ENCODE results near the gene ABCC12. TPM values are rescaled to one million over a fixed set of nuclear protein-coding genes. Genes with fewer than 3 reads are reported as not detected.

The ABCC12 gene
- total and polyA plus RNA-seq, 2 of the 4 experiments (the other 2 are of a cell fraction) = under 0.01 TPM; not detected in 1

- Histone ChIP-seq H2BK5ac (ENCODE audit: low read depth, low read length, poor library complexity, severe bottlenecking) (no peak overlapping the region), H3K9ac (ENCODE audit: low read depth, low read length) (no peak overlapping the region), H4K8ac (ENCODE audit: low read depth in 2 of 2, low read length in 2 of 2) (no peak overlapping the region), H2BK120ac (ENCODE audit: low read depth, low read length) (peak overlapping the region; percentile 3; the same call in 1 of the 2 replicates), H3K4ac (ENCODE audit: low read depth, low read length) (no peak overlapping the region), H2AK9ac (replicated peaks; ENCODE audit: low read depth, low read length, poor library complexity) (no peak overlapping the region), H3K9me1 (ENCODE audit: insufficient read depth, low read length) (no peaks in the 10 kb centered on the region), H2AK5ac (ENCODE audit: low read depth, low read length) (no peak overlapping the region), H2BK15ac (ENCODE audit: low read depth, low read length) (no peak overlapping the region), H4K5ac (ENCODE audit: low read depth, low read length) (no peak overlapping the region), H3K23ac (ENCODE audit: low read depth, low read length) (no peak overlapping the region), H3K56ac (ENCODE audit: extremely low read depth, insufficient read depth, low read length) (no peak overlapping the region), H3K27me3 (ENCODE audit: control insufficient read depth, insufficient read depth, low read length) (no peaks in the 10 kb centered on the region), H3K4me2 (ENCODE audit: low read depth, low read length) (no peak overlapping the region), H3K27ac (ENCODE audit: insufficient read depth, low read length) (no peak overlapping the region), H3K4me1 (ENCODE audit: control insufficient read depth, insufficient read depth, low read length) (peaks cover 2% of the 10 kb centered on the region; the same call in 1 of the 2 replicates), H4K20me1 (ENCODE audit: insufficient read depth, low read length) (no peaks in the 10 kb centered on the region), H4K91ac (ENCODE audit: insufficient read depth, low read depth, low read length) (no peak overlapping the region; the same call in 1 of the 2 replicates), H2AFZ (replicated peaks; ENCODE audit: low read length, poor library complexity) (no peak overlapping the region), H3K18ac (ENCODE audit: low read depth, low read length) (no peak overlapping the region), H3K36me3 (ENCODE audit: control insufficient read depth, insufficient read depth, low read length) (no peaks in the 10 kb centered on the region), H3K4me3 (ENCODE audit: insufficient read depth, low read depth, low read length) (no peak overlapping the region), H3K79me1 (ENCODE audit: low read depth in 1 of 2, low read length in 2 of 2) (no peaks in the 10 kb centered on the region), H3K14ac (replicated peaks; ENCODE audit: low read depth, low read length) (no peak overlapping the region), H3K9me3 (ENCODE audit: control insufficient read depth, insufficient read depth, low read length) (no peaks in the 10 kb centered on the region), H2BK20ac (ENCODE audit: low read depth, low read length) (peak overlapping the region; percentile 26; the same call in 1 of the 2 replicates)
- POLR2A ChIA-PET (ENCODE audit: unreplicated experiment) = no interaction called here
- intact Hi-C loops (cut with micrococcal nuclease) (no loop called here), in situ Hi-C loops (cut with MboI; ENCODE audit: low sequenced_read_pairs) (no loop called here), dilution Hi-C loops (cut with HindIII; ENCODE audit: low sequenced_read_pairs, unreplicated experiment) (no loop called here)
- ATAC-seq (ENCODE audit: low read depth) (no peak), DNase-seq (no peak)
- CTCF ChIA-PET = interaction anchor here (0.9 to 1.6 kb wide), 2 partner anchors 19 to 82 kb away, joined by 3 read pairs; partner anchors contain the start of gene ABCC12
- no TSS peak for BruUV-seq (replicated peaks)
- WGBS, 2 experiments (ENCODE audit: extremely low coverage in 2 of 2, insufficient read length in 1 of 2) = 70% methylated on average over 2 of the region's 9 CpGs; no CpG with 5 or more reads in 1 of the 2 experiments
- TF ChIP-seq MAZ (IDR thresholded peaks at IDR 0.05; ENCODE audit: borderline replicate concordance, low read depth, low read length) = no peak
- no peak for TF ChIP-seq ELK1 (IDR thresholded peaks at IDR 0.05; ENCODE audit: borderline replicate concordance, low read depth, low read length)
- TF ChIP-seq SMC3 (IDR thresholded peaks at IDR 0.05; ENCODE audit: low read depth, low read length) = no peak
- TF ChIP-seq RFX5 (IDR thresholded peaks at IDR 0.05; ENCODE audit: low read depth, low read length) = no peak
- TF ChIP-seq CEBPB (IDR thresholded peaks at IDR 0.05; ENCODE audit: low read depth, low read length) = no peak
- no peak for TF ChIP-seq POLR2A (IDR thresholded peaks at IDR 0.05; ENCODE audit: low read depth, low read length)
- TF ChIP-seq RAD21 (IDR thresholded peaks at IDR 0.05; ENCODE audit: low read length) = no peak
- no peak for TF ChIP-seq MXI1 (IDR thresholded peaks at IDR 0.05; ENCODE audit: borderline replicate concordance, low read depth, low read length)
- TF ChIP-seq FOS (IDR thresholded peaks at IDR 0.05; ENCODE audit: low read depth, low read length) = no peak
- TF ChIP-seq NFE2L2 (IDR thresholded peaks at IDR 0.05; ENCODE audit: low read depth, low read length) = no peak
- TF ChIP-seq USF2 (IDR thresholded peaks at IDR 0.05; ENCODE audit: low read depth, low read length) = no peak
- TF ChIP-seq BHLHE40 (IDR thresholded peaks at IDR 0.05; ENCODE audit: low read depth, low read length) = no peak
- TF ChIP-seq CHD1 (IDR thresholded peaks at IDR 0.05; ENCODE audit: low read depth, low read length) = no peak
- TF ChIP-seq RCOR1 (IDR thresholded peaks at IDR 0.05; ENCODE audit: insufficient replicate concordance, low read length) = no peak
- TF ChIP-seq MAFK (IDR thresholded peaks at IDR 0.05; ENCODE audit: low read depth, low read length) = no peak
Measured at GRCh38 chr16:48136547-48137360, 19.0 kb downstream of the ABCC12 start.
